Activated CD8-positive, alpha-beta T cell treated with anti-CD3 and anti-CD28 coated beads for 36 hours (primary cell): Measurements from ENCODE around the gene FIBIN. TPM values are rescaled to one million over a fixed set of nuclear protein-coding genes. Genes with fewer than 3 reads are reported as not detected.

ENCODE experiments used
- ATAC-seq: fragments of 200-7000 bp; cut with Tn5 transposase; one replicate; pipeline ENCODE4 v1.10.0; 2021; ENCODE audit warnings: mild to moderate bottlenecking, moderate library complexity
- CTCF ChIA-PET: fragments of 350-600 bp; sonication (Branson Sonifier 250); formaldehyde crosslinking; loops from one replicate; lab custom pipeline; 2021; ENCODE audit warnings: antibody characterized with exemption; lab: Charles Lee
- POLR2A ChIA-PET: fragments of 350-600 bp; sonication (Branson Sonifier 250); formaldehyde crosslinking; loops from one replicate; lab custom pipeline; 2021; ENCODE audit warnings: antibody characterized with exemption; lab: Charles Lee
- DNase-seq: peaks from one replicate; pipeline ENCODE4 v3.0.0-alpha.2; 2020
- H3K27ac Mint-ChIP-seq: one replicate; pipeline ENCODE4 v1.8.0; 2021; ENCODE audit warnings: mild to moderate bottlenecking, mixed read lengths
- H3K27me3 Mint-ChIP-seq: one replicate; pipeline ENCODE4 v1.8.0; 2021; ENCODE audit warnings: mixed read lengths
- H3K36me3 Mint-ChIP-seq: one replicate; pipeline ENCODE4 v1.8.0; 2021; ENCODE audit warnings: low read depth, mixed read lengths
- H3K4me1 Mint-ChIP-seq: one replicate; pipeline ENCODE4 v1.8.0; 2021; ENCODE audit warnings: low read depth, mixed read lengths
- H3K4me3 Mint-ChIP-seq: one replicate; pipeline ENCODE4 v1.8.0; 2021; ENCODE audit warnings: mild to moderate bottlenecking, moderate library complexity, mixed read lengths
- H3K9me3 Mint-ChIP-seq: one replicate; pipeline ENCODE4 v1.8.0; 2021; ENCODE audit warnings: mixed read lengths
- intact Hi-C: fragments of 100-400 bp; cut with micrococcal nuclease; formaldehyde crosslinking; loops from one replicate; pipeline ENCODE4 v1.10.0; 2022
- total RNA-seq, 2 experiments: library from RNA; stranded (reverse); gene quantifications; one replicate each; pipeline ENCODE4 v1.2.3, GENCODE V29; 2021
- TF ChIP-seq, protein P1 (sequence below): fragments of 200-600 bp; IDR thresholded peaks from one replicate; pipeline ENCODE4 v1.8.0; 2022; ENCODE audit warnings: antibody characterized with exemption, mild to moderate bottlenecking

Gene FIBIN
- total RNA-seq, 2 experiments from 2014 or later = not detected

DNA sequence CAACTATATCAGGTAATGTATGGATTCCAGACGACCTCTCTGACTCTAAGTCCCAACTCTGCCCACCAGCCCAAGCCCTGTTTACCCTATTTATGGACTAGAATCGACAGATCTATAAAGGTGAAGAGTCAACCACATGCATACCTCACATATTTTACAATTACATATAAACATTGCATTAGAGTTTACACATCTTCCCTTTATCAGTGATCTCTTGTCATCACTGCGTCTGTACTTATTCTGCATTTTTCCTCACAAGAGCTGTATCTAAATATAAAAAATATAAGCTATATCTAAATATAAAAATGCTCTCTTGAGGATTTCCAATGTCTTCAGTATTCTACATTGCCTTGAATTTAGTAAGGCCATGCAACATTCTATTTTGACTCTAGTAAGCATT is 8.5 kb downstream of the FIBIN start:
- ChIA-PET CTCF (no interaction called here), POLR2A (no interaction called here)
- no peak overlapping the region for H3K27ac Mint-ChIP-seq
- ATAC-seq = no peak
- no peaks in the 10 kb centered on the region for H3K4me1 Mint-ChIP-seq
- intact Hi-C loops = no loop called here
- no peaks in the 10 kb centered on the region for H3K36me3 Mint-ChIP-seq
- H3K27me3 Mint-ChIP-seq = no peaks in the 10 kb centered on the region
- TF ChIP-seq, protein P1, sequence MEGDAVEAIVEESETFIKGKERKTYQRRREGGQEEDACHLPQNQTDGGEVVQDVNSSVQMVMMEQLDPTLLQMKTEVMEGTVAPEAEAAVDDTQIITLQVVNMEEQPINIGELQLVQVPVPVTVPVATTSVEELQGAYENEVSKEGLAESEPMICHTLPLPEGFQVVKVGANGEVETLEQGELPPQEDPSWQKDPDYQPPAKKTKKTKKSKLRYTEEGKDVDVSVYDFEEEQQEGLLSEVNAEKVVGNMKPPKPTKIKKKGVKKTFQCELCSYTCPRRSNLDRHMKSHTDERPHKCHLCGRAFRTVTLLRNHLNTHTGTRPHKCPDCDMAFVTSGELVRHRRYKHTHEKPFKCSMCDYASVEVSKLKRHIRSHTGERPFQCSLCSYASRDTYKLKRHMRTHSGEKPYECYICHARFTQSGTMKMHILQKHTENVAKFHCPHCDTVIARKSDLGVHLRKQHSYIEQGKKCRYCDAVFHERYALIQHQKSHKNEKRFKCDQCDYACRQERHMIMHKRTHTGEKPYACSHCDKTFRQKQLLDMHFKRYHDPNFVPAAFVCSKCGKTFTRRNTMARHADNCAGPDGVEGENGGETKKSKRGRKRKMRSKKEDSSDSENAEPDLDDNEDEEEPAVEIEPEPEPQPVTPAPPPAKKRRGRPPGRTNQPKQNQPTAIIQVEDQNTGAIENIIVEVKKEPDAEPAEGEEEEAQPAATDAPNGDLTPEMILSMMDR = no peak
- H3K9me3 Mint-ChIP-seq = no peaks in the 10 kb centered on the region
- DNase-seq = no peak
- no peak overlapping the region for H3K4me3 Mint-ChIP-seq

- ChIA-PET POLR2A (no interaction called here), CTCF (no interaction called here)
- intact Hi-C loops = no loop called here
- Mint-ChIP-seq H3K36me3 (no peaks in the 10 kb centered on the region), H3K27me3 (no peaks in the 10 kb centered on the region), H3K4me1 (no peaks in the 10 kb centered on the region), H3K27ac (no peak overlapping the region), H3K4me3 (no peak overlapping the region), H3K9me3 (no peaks in the 10 kb centered on the region)
- TF ChIP-seq, protein P1 = no peak
- DNase-seq = no peak
- ATAC-seq = no peak
Observed at GRCh38 chr11:27002838-27003237, 8.9 kb downstream of the FIBIN start.

DNA sequence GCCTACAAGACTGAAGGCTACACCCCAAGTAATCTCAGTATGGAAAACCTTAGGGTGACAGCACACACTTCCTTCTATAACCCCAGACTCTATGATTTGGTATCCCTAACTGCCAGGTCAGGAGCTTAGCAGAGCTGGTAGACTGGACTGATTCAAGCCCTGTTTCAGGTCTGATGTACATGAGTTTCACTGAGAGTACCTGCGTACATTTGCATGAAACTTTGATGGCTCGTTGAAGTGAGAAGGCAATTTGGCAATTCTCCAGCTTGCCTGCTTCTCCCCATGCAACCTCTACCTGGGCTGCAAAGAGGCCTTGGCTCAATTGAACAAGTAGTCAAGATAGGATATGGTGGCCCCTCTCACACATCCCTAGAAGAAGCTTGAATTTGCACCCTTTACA is 10.2 kb downstream of the FIBIN start:
- Mint-ChIP-seq H3K4me1 (no peaks in the 10 kb centered on the region), H3K36me3 (no peaks in the 10 kb centered on the region)

GRCh38 chr11:27008811-27009535 is 15.1 kb downstream of the FIBIN start:
- DNase-seq (no peak), ATAC-seq (no peak)
- Mint-ChIP-seq H3K9me3 (no peaks in the 10 kb centered on the region), H3K27me3 (no peaks in the 10 kb centered on the region), H3K27ac (no peak overlapping the region), H3K4me3 (no peak overlapping the region), H3K36me3 (no peaks in the 10 kb centered on the region), H3K4me1 (no peaks in the 10 kb centered on the region)
- TF ChIP-seq, protein P1 = no peak
- POLR2A ChIA-PET = no interaction called here
- intact Hi-C loops = no loop called here
- CTCF ChIA-PET = no interaction called here

More for the DNA sequence above, 10.2 kb downstream of the FIBIN start:
- no peak for ATAC-seq
- intact Hi-C loops = no loop called here
- TF ChIP-seq, protein P1 = no peak
- no peak for DNase-seq
- Mint-ChIP-seq H3K4me3 (no peak overlapping the region), H3K27ac (no peak overlapping the region), H3K27me3 (no peaks in the 10 kb centered on the region), H3K9me3 (no peaks in the 10 kb centered on the region)
- ChIA-PET POLR2A (no interaction called here), CTCF (no interaction called here)

DNA sequence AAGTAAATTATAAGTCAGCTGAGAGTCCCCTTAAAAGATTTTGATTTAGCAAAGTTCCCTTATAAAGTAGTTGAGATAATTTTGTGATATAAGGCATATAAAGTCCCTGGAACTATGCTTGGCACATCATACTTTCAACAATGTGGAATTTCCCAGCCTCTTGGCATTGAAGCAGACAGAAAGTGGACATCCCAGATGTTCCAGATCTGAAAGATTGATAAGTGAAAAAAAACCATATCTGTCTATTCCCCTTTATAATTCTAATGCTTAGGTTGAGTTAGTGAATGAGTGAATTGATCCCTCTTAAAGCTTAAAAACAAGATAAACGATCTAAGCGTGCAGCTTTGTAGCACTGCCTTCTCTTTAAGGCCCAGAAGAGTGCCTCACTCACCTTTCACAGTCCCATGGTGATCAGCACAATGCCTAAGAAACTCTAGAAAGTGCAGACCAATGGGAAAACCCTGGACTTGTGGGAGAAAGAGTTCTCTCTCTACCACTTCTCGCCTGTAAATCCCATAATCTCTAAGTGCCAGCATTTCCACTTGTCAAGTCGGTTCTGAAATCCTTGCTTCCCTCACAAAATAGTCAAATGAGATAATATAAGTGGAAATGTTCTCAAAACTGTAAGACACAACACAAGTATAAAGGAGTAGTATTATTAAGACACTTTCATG is 17.8 kb downstream of the FIBIN start:
- TF ChIP-seq, protein P1 = no peak
- no peak for ATAC-seq
- H3K4me1 Mint-ChIP-seq = no peaks in the 10 kb centered on the region
- intact Hi-C loops = no loop called here
- H3K4me3 Mint-ChIP-seq = no peak overlapping the region
- POLR2A ChIA-PET = no interaction called here
- no peaks in the 10 kb centered on the region for H3K36me3 Mint-ChIP-seq
- CTCF ChIA-PET = no interaction called here
- H3K9me3 Mint-ChIP-seq = no peaks in the 10 kb centered on the region
- H3K27ac Mint-ChIP-seq = no peak overlapping the region
- no peaks in the 10 kb centered on the region for H3K27me3 Mint-ChIP-seq
- no peak for DNase-seq
